B cell (primary cell): ENCODE data around the gene GPX8. TPM values are rescaled to one million over a fixed set of nuclear protein-coding genes. Genes with fewer than 3 reads are reported as not detected.

Source experiments
- ATAC-seq: fragments of 200-7000 bp; cut with Tn5 transposase; one replicate; pipeline ENCODE4 v1.10.0; 2021; ENCODE audit warnings: low read depth, mild to moderate bottlenecking, moderate number of reproducible peaks, moderate library complexity
- CTCF ChIA-PET: fragments of 350-600 bp; sonication (Branson Sonifier 250); formaldehyde crosslinking; loops from one replicate; lab custom pipeline; 2021; ENCODE audit warnings: antibody characterized with exemption, inconsistent platforms; lab: Charles Lee
- POLR2A ChIA-PET: fragments of 350-600 bp; sonication (Branson Sonifier 250); formaldehyde crosslinking; loops from one replicate; lab custom pipeline; 2021; ENCODE audit warnings: antibody characterized with exemption; lab: Charles Lee
- DNase-seq: peaks from one replicate; pipeline ENCODE4 v3.0.0; 2013
- H2AFZ ChIP-seq: 2 replicates; pipeline ENCODE4 v1.6.1; 2012; ENCODE audit warnings: mild to moderate bottlenecking, low read depth, low read length; ENCODE audit not compliant: insufficient read depth, poor library complexity, severe bottlenecking
- H3K27ac ChIP-seq, 2 donors: 1 replicate in 1 of 2; 2 replicates in 1 of 2; pipeline ENCODE4 v1.5.1; 2012 to 2013; ENCODE audit warnings: low read length in 2 of 2, mild to moderate bottlenecking in 2 of 2, moderate library complexity in 1 of 2
- H3K27me3 ChIP-seq, 4 experiments: fragments of 200-600 bp in 1 of 4; sonication (generic) in 1 of 4; replicated peaks in 1 of 4; 1 replicate in 2 of 4; 2 replicates in 2 of 4; pipeline versions ENCODE4 v1.6.1 to v1.7.0; 2013 to 2016; ENCODE audit warnings: low read length in 3 of 4, mild to moderate bottlenecking in 2 of 4, mixed read lengths in 1 of 4, moderate library complexity in 1 of 4; ENCODE audit not compliant: insufficient read depth in 4 of 4, control insufficient read depth in 3 of 4; ENCODE audit errors: control extremely low read depth in 1 of 4
- H3K36me3 ChIP-seq, 2 experiments: replicated peaks in 1 of 2; 1 replicate in 1 of 2; 2 replicates in 1 of 2; pipeline versions ENCODE4 v1.6.1 to v1.7.1; 2013; ENCODE audit warnings: low read length in 1 of 2; ENCODE audit not compliant: insufficient read depth in 2 of 2, control insufficient read depth in 1 of 2; ENCODE audit errors: control extremely low read depth in 1 of 2, extremely low read depth in 1 of 2
- H3K4me1 ChIP-seq, 2 donors: fragments of 200-600 bp in 1 of 2; sonication (generic) in 1 of 2; 1 replicate in 1 of 2; 2 replicates in 1 of 2; pipeline versions ENCODE4 v1.5.1 to v1.6.1; 2013 to 2017; ENCODE audit warnings: low read length in 2 of 2; ENCODE audit not compliant: control insufficient read depth in 2 of 2, insufficient read depth in 2 of 2
- H3K4me2 ChIP-seq: replicated peaks from 2 replicates; pipeline ENCODE3; 2012; ENCODE audit warnings: mild to moderate bottlenecking, low read depth, low read length; ENCODE audit not compliant: poor library complexity, severe bottlenecking
- H3K4me3 ChIP-seq, 5 experiments: fragments of 200-600 bp in 1 of 5; sonication (generic) in 1 of 5; 1 replicate in 3 of 5; 2 replicates in 2 of 5; pipeline versions ENCODE4 v1.5.1 to v1.7.0; 2011 to 2016; ENCODE audit warnings: low read length in 4 of 5, mild to moderate bottlenecking in 4 of 5, low read depth in 2 of 5, control low read depth in 1 of 5, moderate library complexity in 1 of 5; ENCODE audit not compliant: insufficient read depth in 1 of 5; ENCODE audit errors: control extremely low read depth in 1 of 5, extremely low read depth in 1 of 5
- H3K79me2 ChIP-seq: fragments of 200-600 bp; sonication (generic); one replicate; pipeline ENCODE4 v1.6.0; 2016; ENCODE audit warnings: low read length; ENCODE audit not compliant: control insufficient read depth, insufficient read depth
- H3K9ac ChIP-seq: fragments of 200-600 bp; sonication (generic); 2 replicates; pipeline ENCODE4 v1.6.1; 2017; ENCODE audit warnings: mild to moderate bottlenecking, low read length, moderate library complexity
- H3K9me3 ChIP-seq, 3 donors: one replicate each; pipeline versions ENCODE4 v1.6.1 to v1.7.1; 2013; ENCODE audit warnings: low read length in 2 of 3; ENCODE audit not compliant: control insufficient read depth in 2 of 3, insufficient read depth in 1 of 3; ENCODE audit errors: control extremely low read depth in 1 of 3
- H4K20me1 ChIP-seq: 2 replicates; pipeline ENCODE4 v1.6.0; 2012; ENCODE audit warnings: mild to moderate bottlenecking, low read length; ENCODE audit not compliant: insufficient read depth, control insufficient read depth, poor library complexity, severe bottlenecking
- H3K27ac Mint-ChIP-seq: one replicate; pipeline ENCODE4 v1.8.0; 2021; ENCODE audit warnings: mixed read lengths
- H3K27me3 Mint-ChIP-seq: one replicate; pipeline ENCODE4 v1.8.0; 2021; ENCODE audit warnings: mixed read lengths
- H3K4me1 Mint-ChIP-seq: one replicate; pipeline ENCODE4 v1.8.0; 2021; ENCODE audit warnings: mixed read lengths
- H3K4me3 Mint-ChIP-seq: one replicate; pipeline ENCODE4 v1.8.0; 2021; ENCODE audit warnings: mixed read lengths
- H3K9me3 Mint-ChIP-seq: one replicate; pipeline ENCODE4 v1.8.0; 2022; ENCODE audit warnings: mixed read lengths; ENCODE audit not compliant: insufficient read depth
- CTCF ChIP-seq: fragments of 200-600 bp; IDR thresholded peaks from one replicate; pipeline ENCODE4 v1.8.0; 2022; ENCODE audit warnings: antibody characterized with exemption, mild to moderate bottlenecking
- EZH2 ChIP-seq: IDR thresholded peaks from 2 replicates; pipeline ENCODE4 v1.6.1; 2012; ENCODE audit warnings: borderline replicate concordance, low read depth, mild to moderate bottlenecking, moderate library complexity, low read length; ENCODE audit not compliant: insufficient read depth, poor library complexity, severe bottlenecking
- WGBS: methylation state at CpG from one replicate; pipeline ENCODE4 v1.1.5; 2013; ENCODE audit warnings: missing lambda C conversion rate; ENCODE audit not compliant: insufficient coverage; 5-methylcytosine and 5-hydroxymethylcytosine counted together
- intact Hi-C: fragments of 100-400 bp; cut with micrococcal nuclease; formaldehyde crosslinking; loops from one replicate; pipeline ENCODE4 v1.10.0; 2022
- polyA minus RNA-seq: library from RNA; depleted of rRNA, polyadenylated mRNA; stranded (reverse); fragments of >200 nt; gene quantifications from 2 replicates; pipeline ENCODE4 v1.2.3, GENCODE V29; 2012
- polyA plus RNA-seq: library from polyadenylated mRNA; depleted of rRNA; stranded (reverse); fragments of >200 nt; gene quantifications from 2 replicates; pipeline ENCODE4 v1.2.3, GENCODE V29; 2012
- total RNA-seq, 2 donors: library from RNA; stranded (reverse); fragments of 120-200 nt in 1 of 2; gene quantifications; 1 replicate in 1 of 2; 2 replicates in 1 of 2; pipeline versions ENCODE4 v1.2.3 to v1.2.4, GENCODE V29; 2013 to 2022

GPX8 gene
- total RNA-seq = not detected in 2 replicates
- 1.1 TPM for total RNA-seq (2013)
- not detected in 2 replicates for polyA plus RNA-seq
- not detected in 2 replicates for polyA minus RNA-seq

GRCh38 chr5:55159763-55160492 lies at the start of gene GPX8:
Gene GPX8 (plus strand): TSS chr5:55160171. CDS start chr5:55160193, 22 bp downstream.
- 38% methylated on average over 3 of the region's 10 CpGs for WGBS
- Histone ChIP-seq H2AFZ (no peak within 1 kb of the TSS), H3K4me3 (no peak within 1 kb of the TSS), H3K27ac (no peak within 1 kb of the TSS), H3K9me3 (peaks cover 0 to 7% (median 0%) of the 10 kb centered on the region in 3 donors), H3K27me3 (peaks cover 0 to 18% (median 14%) of the 10 kb centered on the region in 4 experiments), H4K20me1 (no peaks in the 10 kb centered on the region), H3K9ac (no peak within 1 kb of the TSS), H3K4me1 (no peaks in the 10 kb centered on the region), H3K36me3 (no peaks in the 10 kb centered on the region), H3K79me2 (no peaks in the 10 kb centered on the region), H3K4me2 (no peak within 1 kb of the TSS)
- Mint-ChIP-seq H3K4me3 (no peak within 1 kb of the TSS), H3K9me3 (no peaks in the 10 kb centered on the region), H3K4me1 (no peaks in the 10 kb centered on the region), H3K27me3 (peaks cover 57% of the 10 kb centered on the region), H3K27ac (no peak within 1 kb of the TSS)
- POLR2A ChIA-PET = no interaction called here
- ATAC-seq (no peak), DNase-seq (peak; percentile 34)
- TF ChIP-seq CTCF (peak; percentile 37), EZH2 (no peak)
- intact Hi-C loops = no loop called here
- CTCF ChIA-PET = interaction anchor here (1.0 to 2.3 kb wide), 5 partner anchors 12 to 253 kb away, joined by 3 to 9 read pairs (median 4); no protein-coding TSS in a partner anchor

- H3K4me1 Mint-ChIP-seq = no peaks in the 10 kb centered on the region
- ATAC-seq (no peak), DNase-seq (no peak)
- intact Hi-C loops = no loop called here
- TF ChIP-seq EZH2 = no peak
- no peak for TF ChIP-seq CTCF
- Histone ChIP-seq H4K20me1 (no peaks in the 10 kb centered on the region), H3K9me3 (no peaks in the 10 kb centered on the region), H3K9ac (no peak overlapping the region), H3K4me3 (no peak overlapping the region), H2AFZ (no peak overlapping the region), H3K36me3 (no peaks in the 10 kb centered on the region), H3K27ac (no peak overlapping the region), H3K27me3 (peaks cover 0 to 3% (median 0%) of the 10 kb centered on the region in 4 experiments), H3K4me1 (no peaks in the 10 kb centered on the region), H3K4me2 (no peak overlapping the region), H3K79me2 (no peaks in the 10 kb centered on the region)
- H3K9me3 Mint-ChIP-seq = no peaks in the 10 kb centered on the region
- ChIA-PET CTCF (no interaction called here), POLR2A (no interaction called here)
- WGBS = 92% methylated on average over 2 of the region's 2 CpGs
- H3K27me3 Mint-ChIP-seq = peaks cover 10% of the 10 kb centered on the region
- H3K4me3 Mint-ChIP-seq = no peak overlapping the region
- H3K27ac Mint-ChIP-seq = no peak overlapping the region
Measured at GRCh38 chr5:55110217-55110616, 49.8 kb upstream of the GPX8 start.
